Uterus (tissue), 4 donors: ENCODE measurements around the gene CNPY1. TPM values are rescaled to one million over a fixed set of nuclear protein-coding genes. Genes with fewer than 3 reads are reported as not detected.

Experiments
- DNase-seq, 2 donors: peaks; one replicate each; pipeline ENCODE4 v3.0.0-alpha.2; 2019 to 2020
- H3K27ac ChIP-seq, 2 donors: fragments of 200-600 bp; sonication (generic); 1 replicate in 1 of 2; 2 replicates in 1 of 2; pipeline ENCODE4 v1.5.1; 2016 to 2018
- H3K27me3 ChIP-seq, 2 donors: fragments of 200-600 bp; sonication (generic); one replicate each; pipeline ENCODE4 v1.5.1; 2018 to 2019; ENCODE audit warnings: control low read depth in 1 of 2
- H3K36me3 ChIP-seq, 2 donors: fragments of 200-600 bp; sonication (generic); one replicate each; pipeline ENCODE4 v1.5.1; 2019; ENCODE audit warnings: control low read depth in 1 of 2
- H3K4me1 ChIP-seq, 2 donors: fragments of 200-600 bp; sonication (generic); one replicate each; pipeline ENCODE4 v1.5.1; 2018 to 2019; ENCODE audit warnings: control low read depth in 1 of 2
- H3K4me3 ChIP-seq, 2 donors: fragments of 200-600 bp; sonication (generic); 1 replicate in 1 of 2; 2 replicates in 1 of 2; pipeline ENCODE4 v1.5.1; 2018 to 2019; ENCODE audit warnings: mild to moderate bottlenecking in 1 of 2
- H3K9me3 ChIP-seq, 2 donors: fragments of 200-600 bp; sonication (generic); one replicate each; pipeline ENCODE4 v1.5.1; 2019; ENCODE audit warnings: control low read depth in 1 of 2
- CTCF ChIP-seq, 4 experiments: fragments of 200-600 bp in 2 of 4; fragments of 450-650 bp in 2 of 4; sonication (generic) in 2 of 4; IDR thresholded peaks; one replicate each; pipeline ENCODE4 v1.5.1; 2016 to 2019; ENCODE audit warnings: antibody characterized with exemption in 4 of 4, mild to moderate bottlenecking in 2 of 4, moderate library complexity in 1 of 4
- POLR2A ChIP-seq, 2 donors: fragments of 450-650 bp; IDR thresholded peaks; one replicate each; pipeline ENCODE4 v1.6.1; 2016; ENCODE audit warnings: antibody characterized with exemption in 2 of 2, mild to moderate bottlenecking in 1 of 2, moderate library complexity in 1 of 2
- intact Hi-C: fragments of 100-400 bp; cut with DNase I; formaldehyde crosslinking; loops from one replicate; pipeline ENCODE4 v1.15.1; 2023; ENCODE audit warnings: low total_unique reads
- total RNA-seq, 4 donors: library from RNA; depleted of rRNA in 3 of 4; stranded (reverse); fragments of >200 nt in 3 of 4; gene quantifications; one replicate each; pipeline versions ENCODE4 v1.1.0 to v1.2.4, GENCODE V29; 2014 to 2023
- donor health status: DM: yes; HTN: yes; CAD: no.

CNPY1 gene
- total RNA-seq, 4 donors from 2014 or later, result not detected

- no peak overlapping the region for H3K4me3 ChIP-seq
- no peaks in the 10 kb centered on the region for H3K36me3 ChIP-seq
- no peak overlapping the region for H3K27ac ChIP-seq
- H3K27me3 ChIP-seq, result peaks cover 11 to 57% of the 10 kb centered on the region in 2 donors
- DNase-seq, result no peak
- TF ChIP-seq CTCF (IDR thresholded peaks at IDR 0.05) (no peak), POLR2A (IDR thresholded peaks at IDR 0.05) (no peak)
- intact Hi-C loops, result no loop called here
- H3K4me1 ChIP-seq, result no peaks in the 10 kb centered on the region
- H3K9me3 ChIP-seq, result no peaks in the 10 kb centered on the region
Measured at GRCh38 chr7:155512246-155512887, 34.0 kb downstream of the CNPY1 start.

GRCh38 chr7:155511702-155511996, 34.7 kb downstream of the CNPY1 start:
- DNase-seq, result no peak
- H3K4me3 ChIP-seq, result no peak overlapping the region
- H3K4me1 ChIP-seq, result no peaks in the 10 kb centered on the region
- H3K27me3 ChIP-seq, result peaks cover 11 to 64% of the 10 kb centered on the region in 2 donors
- H3K27ac ChIP-seq, result no peak overlapping the region
- intact Hi-C loops, result no loop called here
- no peaks in the 10 kb centered on the region for H3K36me3 ChIP-seq
- no peak for TF ChIP-seq POLR2A (IDR thresholded peaks at IDR 0.05)
- TF ChIP-seq CTCF (IDR thresholded peaks at IDR 0.05), result no peak
- H3K9me3 ChIP-seq, result no peaks in the 10 kb centered on the region

GRCh38 chr7:155510975-155511701, 35.2 kb downstream of the CNPY1 start:
- TF ChIP-seq CTCF (IDR thresholded peaks at IDR 0.05) (no peak), POLR2A (IDR thresholded peaks at IDR 0.05) (no peak)
- H3K4me3 ChIP-seq, result no peak overlapping the region
- no peak for DNase-seq
- intact Hi-C loops, result no loop called here
- no peak overlapping the region for H3K27ac ChIP-seq
- no peaks in the 10 kb centered on the region for H3K36me3 ChIP-seq
- no peaks in the 10 kb centered on the region for H3K4me1 ChIP-seq
- peaks cover 11 to 67% of the 10 kb centered on the region in 2 donors for H3K27me3 ChIP-seq
- no peaks in the 10 kb centered on the region for H3K9me3 ChIP-seq

GRCh38 chr7:155509725-155510551, 36.4 kb downstream of the CNPY1 start:
- H3K36me3 ChIP-seq, result no peaks in the 10 kb centered on the region
- H3K4me1 ChIP-seq, result no peaks in the 10 kb centered on the region
- intact Hi-C loops, result no loop called here
- H3K9me3 ChIP-seq, result no peaks in the 10 kb centered on the region
- H3K4me3 ChIP-seq, result no peak overlapping the region
- DNase-seq, result no peak
- peaks cover 11 to 79% of the 10 kb centered on the region in 2 donors for H3K27me3 ChIP-seq
- no peak for TF ChIP-seq POLR2A (IDR thresholded peaks at IDR 0.05)
- TF ChIP-seq CTCF (IDR thresholded peaks at IDR 0.05), result no peak
- no peak overlapping the region for H3K27ac ChIP-seq

- no peak for DNase-seq
- Histone ChIP-seq H3K4me3 (no peak overlapping the region), H3K27ac (no peak overlapping the region), H3K27me3 (peaks cover 11 to 85% of the 10 kb centered on the region in 2 donors), H3K4me1 (no peaks in the 10 kb centered on the region), H3K36me3 (no peaks in the 10 kb centered on the region), H3K9me3 (no peaks in the 10 kb centered on the region)
- TF ChIP-seq CTCF (IDR thresholded peaks at IDR 0.05), result no peak
- no peak for TF ChIP-seq POLR2A (IDR thresholded peaks at IDR 0.05)
- intact Hi-C loops, result no loop called here
Measured at GRCh38 chr7:155509359-155509724, 37.0 kb downstream of the CNPY1 start.
